HG02938 (cell line): ENCODE measurements around the gene KCNJ10.

Source experiments
- ATAC-seq: cut with Tn5 transposase; IDR thresholded peaks from one replicate; pipeline ENCODE4 v1.9.1; 2021; ENCODE audit warnings: mild to moderate bottlenecking, moderate library complexity; ENCODE audit not compliant: unreplicated experiment

The KCNJ10 gene

DNA sequence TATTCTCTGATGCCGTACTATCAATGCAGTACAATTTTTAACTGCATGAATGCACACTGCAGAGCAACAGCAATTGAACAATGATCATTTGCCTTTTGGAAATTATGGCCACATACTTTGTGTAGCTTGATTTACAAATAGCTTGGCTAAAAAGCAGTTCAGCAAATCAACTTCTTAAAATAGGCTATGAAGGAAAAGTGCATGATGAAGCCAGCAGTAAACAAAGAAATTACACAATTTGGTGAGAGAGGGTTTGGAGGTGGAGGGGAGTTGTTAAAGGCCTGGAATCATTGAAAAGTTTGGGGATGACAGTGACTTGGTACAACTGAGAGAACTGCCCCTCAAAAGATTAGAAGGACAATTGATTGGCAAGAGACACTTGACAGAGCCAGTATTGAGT, 44.6 kb downstream of the KCNJ10 start:
- no peak for ATAC-seq

DNA sequence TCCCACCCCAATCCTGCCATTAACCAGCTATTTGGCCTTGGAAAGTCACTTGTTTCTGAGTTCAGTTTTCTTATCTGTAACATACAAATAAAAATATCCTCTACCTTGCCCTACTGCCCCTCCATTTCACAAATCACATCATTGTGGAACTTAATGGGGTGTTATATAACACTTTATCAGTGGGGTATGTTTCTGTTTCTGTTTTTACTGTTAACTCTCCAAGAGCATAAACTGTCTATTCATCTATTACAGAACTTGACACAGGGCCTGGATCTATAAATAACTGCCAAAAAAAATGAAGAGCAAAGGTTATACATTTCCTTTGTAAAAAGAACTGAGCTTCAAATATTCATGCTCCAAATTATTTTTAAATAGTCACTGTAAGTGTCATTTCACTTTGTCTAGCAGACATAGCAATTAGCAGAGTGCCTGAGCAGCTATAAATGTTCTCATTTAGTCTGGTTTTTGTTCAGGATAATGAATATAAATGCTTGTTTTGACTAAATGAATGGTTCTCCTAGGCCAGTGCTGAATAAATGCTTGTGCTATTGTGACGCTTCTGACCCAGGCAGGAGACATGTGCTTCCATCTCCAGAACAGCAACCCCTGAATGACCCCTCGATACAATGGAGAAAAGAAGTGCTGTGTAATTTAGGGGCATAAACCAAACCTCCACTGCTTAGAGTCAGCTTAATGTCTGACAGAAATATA, 45.6 kb downstream of the KCNJ10 start:
- ATAC-seq = no peak

DNA sequence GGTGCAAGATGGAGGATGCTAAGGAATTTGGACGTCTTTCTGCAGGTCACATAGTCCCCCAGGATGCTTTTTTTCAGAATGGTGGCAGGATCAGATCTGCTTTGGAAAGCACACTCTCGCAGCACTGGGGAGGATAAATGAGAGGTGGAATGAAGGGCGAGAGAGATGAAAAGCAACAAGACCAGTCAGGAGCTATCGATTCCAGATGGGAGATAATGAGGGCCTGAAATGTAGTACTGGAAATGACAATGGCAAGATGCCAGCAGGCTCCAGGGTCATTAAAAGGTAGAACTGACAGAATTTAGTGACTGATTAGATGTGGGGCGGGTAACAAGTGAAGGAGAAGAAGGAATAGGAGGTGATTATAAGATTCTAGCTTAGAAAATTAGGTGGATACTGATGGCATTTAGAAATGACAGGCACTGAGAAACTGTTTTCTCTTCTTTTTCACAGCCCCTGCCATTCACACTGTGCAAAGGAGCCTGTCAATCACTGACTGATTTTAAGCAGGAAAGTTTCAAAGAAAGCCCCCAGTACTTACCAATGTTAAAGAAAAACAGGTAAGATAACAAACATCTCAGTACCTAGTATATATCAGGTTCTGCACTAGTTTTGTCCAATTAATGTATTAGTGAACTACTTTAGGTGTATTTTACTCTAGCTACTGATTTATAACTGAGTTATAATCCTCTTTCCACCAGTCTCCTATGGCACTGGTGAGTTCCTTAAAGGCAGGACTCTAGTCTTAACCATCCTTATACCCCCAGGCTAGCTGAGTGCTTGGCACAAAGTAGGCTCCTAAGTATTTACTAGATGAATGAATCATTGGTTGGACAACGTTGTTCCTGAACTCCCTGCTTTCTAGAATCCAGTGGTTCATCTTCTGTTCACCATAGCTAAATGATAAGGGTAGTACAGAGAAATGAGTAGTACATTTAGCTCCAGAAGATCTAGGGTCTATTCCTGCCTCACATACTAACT, 47.3 kb downstream of the KCNJ10 start:
- no peak for ATAC-seq

- ATAC-seq = no peak
Measured at GRCh38 chr1:160021376-160022074, 48.4 kb downstream of the KCNJ10 start.

DNA sequence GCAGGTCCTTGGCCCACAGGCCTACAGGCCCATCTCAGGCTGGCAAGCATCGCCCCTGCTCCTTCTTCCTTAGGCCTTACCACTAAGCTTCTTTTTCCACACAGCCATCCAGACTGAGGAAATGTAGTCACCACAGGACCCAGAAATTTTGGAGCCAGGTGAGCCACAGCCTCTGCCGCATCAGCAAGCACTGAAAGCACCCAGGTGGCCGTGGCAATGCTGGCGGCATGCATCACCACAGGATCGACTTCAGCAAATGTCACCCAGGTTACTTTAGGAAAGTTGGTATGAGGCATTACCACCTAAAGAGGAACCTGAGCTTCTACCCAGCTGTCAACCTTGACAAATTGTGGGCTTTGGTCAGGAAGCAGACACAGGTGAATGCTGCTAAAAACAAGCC, 49.8 kb downstream of the KCNJ10 start:
- no peak for ATAC-seq

DNA sequence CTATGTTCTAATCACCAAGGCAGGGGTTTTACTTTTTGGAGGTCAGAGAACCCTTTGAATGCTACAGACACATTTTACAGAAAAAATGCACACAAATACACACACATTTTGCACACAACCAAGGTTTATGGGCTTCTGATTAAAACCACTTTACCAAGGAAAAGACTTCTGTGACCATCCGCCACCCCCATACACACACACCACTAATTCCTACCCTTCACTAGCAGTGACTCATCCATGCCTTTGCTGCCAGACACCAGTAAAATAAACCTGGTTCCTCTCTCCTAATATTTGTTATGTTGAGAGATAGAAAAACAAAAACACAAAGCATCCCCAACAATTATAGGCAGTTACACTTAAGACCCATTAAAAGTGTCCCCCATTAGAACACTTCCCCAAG, 51.1 kb downstream of the KCNJ10 start:
- no peak for ATAC-seq

DNA sequence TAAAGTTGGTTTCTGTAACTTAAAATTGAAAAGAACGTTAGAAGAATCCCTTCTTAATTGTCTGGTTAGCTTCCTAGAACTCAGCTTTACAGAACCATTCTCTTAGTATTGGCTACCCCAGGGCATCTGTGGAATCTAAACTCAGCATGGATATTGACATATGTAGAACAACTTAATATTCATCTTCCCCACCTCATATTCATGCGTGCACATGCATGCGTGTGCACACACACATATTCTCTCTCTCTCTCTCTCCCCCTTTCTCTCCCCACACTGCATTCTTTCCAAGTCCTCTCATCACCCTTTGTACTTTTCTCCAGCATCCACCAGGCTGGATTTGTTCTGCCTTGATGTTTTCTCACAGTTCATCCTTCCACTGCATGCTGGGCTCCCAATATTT, 51.6 kb downstream of the KCNJ10 start:
- ATAC-seq = no peak

DNA sequence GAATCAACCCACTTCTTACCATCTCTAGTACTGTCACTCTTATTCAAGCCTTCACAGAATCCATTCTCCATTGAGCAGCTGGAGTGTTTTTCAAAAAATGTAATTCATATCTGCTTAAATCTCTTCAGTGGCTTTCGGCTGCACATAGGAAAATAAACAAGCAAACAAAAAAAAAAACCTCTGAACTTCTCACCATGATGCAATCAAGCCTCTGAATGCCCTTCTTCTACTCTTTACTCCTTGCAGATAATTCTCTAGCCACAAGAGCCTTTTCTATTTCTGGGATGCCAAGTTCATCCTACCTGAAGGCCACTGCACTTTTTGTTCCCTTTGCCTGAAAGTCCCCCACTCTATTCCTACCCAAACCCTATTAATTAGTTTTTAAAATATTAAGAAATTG, 52.4 kb downstream of the KCNJ10 start:
- no peak for ATAC-seq

- ATAC-seq = no peak
Measured at GRCh38 chr1:160011781-160012180, 58.2 kb downstream of the KCNJ10 start.

- ATAC-seq = no peak
Measured at GRCh38 chr1:160009801-160010200, 60.2 kb downstream of the KCNJ10 start.

DNA sequence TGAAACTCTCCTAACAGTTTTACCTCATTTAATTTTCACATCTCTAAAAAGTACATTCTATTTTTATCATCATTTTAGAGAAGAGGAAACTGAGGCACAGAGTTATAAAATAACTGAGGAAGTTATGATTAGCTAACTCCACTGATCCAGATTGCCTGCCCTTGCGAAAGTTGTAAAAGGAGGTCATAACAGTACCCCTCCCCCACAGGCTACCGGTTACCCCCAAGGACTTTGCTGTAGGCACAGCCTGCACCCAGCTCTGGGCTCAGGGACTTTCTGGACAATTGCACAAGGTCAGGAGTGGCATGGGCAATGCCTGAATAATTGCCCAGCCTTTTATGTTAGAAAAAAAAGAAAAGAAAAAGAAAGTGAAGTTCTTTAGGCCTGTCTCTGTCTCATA, 60.9 kb downstream of the KCNJ10 start:
- ATAC-seq = no peak

DNA sequence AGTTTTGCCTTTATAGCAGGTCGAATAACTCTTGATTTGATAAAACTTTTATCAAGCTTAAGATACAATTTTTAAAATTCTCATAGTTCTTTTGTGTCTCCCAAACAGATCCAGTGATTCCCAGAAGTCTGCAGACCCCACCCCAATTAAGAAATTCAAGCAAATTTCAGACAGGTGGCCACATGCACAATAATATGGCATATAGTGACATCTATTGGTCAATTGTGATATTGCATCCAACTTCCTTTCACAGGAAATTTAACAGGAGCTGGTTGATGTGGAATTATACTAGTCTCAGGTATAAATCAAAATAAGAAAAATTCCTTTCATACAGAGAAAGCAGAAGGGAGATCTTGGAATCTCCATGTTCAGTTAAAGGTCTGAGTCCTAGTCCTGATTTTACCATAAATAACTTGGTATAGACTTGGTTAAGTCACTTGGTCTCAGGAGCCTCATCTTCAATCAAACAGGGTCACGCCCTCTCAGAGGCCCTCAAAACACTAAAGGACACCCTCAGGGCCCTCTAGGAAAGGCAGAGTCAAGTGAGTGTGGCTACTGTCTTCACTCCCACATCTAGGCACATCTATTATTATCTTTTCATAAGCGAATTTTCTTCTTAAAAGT, 62.3 kb downstream of the KCNJ10 start:
- ATAC-seq = no peak

DNA sequence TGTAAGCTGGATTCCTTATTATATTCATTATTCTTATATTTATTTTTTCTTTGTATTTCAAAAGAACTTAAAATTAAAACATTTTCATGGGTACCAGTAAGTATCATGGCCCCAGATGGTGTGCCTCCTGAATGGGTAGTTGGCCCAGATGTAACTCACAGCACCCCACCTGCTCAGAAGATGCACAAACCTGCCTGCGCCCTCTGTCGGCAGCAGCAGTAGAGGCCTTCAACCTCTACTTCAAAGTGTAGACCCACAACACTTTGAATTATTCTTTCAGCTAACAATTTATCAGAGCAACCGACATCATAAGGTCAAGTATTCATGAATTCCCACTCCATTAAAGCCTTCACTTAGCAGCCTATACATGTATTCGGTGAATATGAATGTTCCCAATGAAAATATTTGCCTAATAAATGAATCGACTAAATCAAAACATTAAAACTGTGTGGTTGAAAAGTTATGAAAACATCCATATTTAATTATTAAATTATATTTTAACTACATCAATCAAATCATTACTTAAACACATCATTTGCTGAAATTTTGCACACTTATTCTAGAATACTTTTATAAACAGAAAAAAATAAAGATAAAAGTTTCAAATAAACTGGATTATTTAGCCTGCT, 63.5 kb downstream of the KCNJ10 start:
- peak; percentile 75 for ATAC-seq

GRCh38 chr1:160005070-160005469, 64.9 kb downstream of the KCNJ10 start:
- no peak for ATAC-seq

DNA sequence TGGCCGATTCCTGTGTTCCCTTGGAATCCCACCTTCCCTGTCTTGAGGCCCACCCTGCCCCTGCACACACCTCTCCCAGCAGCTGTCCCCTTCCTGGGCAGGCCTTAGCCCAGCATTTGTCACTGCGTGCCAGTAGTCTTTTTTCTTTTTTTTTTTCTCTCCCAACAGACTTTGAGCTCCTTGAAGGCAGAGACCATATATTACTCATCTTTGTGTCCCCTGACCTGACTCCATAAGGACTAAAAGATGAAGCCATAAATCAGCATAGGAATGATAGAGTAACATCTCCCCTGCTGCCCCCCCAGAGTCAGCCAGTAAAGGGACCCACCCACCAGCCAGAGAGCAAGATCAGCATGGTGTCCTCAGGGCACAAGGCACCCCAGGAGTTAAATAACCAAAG, 65.5 kb downstream of the KCNJ10 start:
- no peak for ATAC-seq

GRCh38 chr1:160004001-160004400, 66.0 kb downstream of the KCNJ10 start:
- no peak for ATAC-seq

DNA sequence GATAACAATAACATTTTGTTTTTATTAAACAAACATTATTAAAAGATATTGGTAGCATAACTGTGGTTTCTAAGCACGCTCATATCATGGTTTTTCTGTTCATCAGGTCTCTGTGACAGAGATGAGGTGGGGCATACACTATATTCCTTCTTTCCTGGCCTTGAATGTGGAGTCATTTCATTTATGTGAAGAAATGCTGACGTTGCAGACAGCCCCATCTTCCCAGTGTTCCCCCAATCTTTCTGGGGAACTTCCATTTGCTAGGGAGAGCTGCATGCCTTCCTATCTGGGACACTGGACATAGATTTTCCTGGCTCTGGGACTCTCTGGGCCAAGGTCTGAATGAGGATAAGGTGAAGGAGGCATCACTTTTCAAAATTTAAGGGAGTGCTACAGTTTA, 68.5 kb downstream of the KCNJ10 start:
- no peak for ATAC-seq

DNA sequence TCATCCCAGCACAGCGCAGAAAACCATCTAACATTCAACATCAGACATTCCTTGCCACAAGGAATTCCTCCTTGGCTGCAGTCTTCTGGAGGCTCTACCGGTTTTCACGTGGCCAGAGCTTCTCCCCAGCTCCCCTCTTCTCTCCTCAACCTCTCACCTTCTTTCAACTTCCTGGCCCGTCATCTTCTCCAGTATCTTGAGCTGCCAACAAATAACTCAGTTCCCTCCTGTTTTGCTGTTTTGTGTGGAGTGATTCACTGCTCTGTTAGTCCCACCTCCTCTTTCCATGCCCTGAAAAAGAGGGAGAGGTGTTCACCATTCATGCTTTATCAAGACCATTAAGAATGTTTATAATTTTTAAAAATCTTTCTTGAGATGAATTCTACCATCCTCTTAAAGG, 70.8 kb downstream of the KCNJ10 start:
- no peak for ATAC-seq

DNA sequence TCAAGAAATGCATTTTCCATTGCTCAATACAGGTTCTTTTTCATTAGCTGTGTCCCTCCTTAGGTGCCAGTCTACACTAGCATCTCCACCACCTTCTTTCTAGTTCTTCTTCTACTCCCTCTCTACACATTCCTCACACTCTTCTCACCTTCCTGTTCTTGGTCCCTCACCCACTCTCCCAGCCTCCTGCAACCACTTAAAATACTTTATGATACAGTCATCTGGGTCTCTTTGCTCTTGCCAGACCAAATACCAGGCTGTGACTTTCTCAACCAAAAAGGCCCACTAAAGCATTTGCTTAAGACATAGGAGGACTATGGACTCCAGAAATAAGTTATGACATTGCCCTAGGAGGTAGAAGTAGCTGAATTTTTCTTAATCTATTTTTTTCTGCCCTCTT, 73.3 kb downstream of the KCNJ10 start:
- no peak for ATAC-seq

- ATAC-seq = no peak
Measured at GRCh38 chr1:159994896-159995295, 75.1 kb downstream of the KCNJ10 start.

- ATAC-seq = no peak
Measured at GRCh38 chr1:159993911-159994310, 76.0 kb downstream of the KCNJ10 start.
